ENCODE results near the gene PDIA6.
"Not testable (repeated sequence)": the region's sequence is repeated elsewhere in the genome, so short reads cannot be mapped to it uniquely, and the experiment has no call there.

The PDIA6 gene

GRCh38 chr2:10814571-10815331 lies 2.2 kb upstream of the PDIA6 start:
- TF ChIP-seq ZFX (IDR thresholded peaks at IDR 0.05; ENCODE audit: borderline replicate concordance): no peak
- TF ChIP-seq CTCF (IDR thresholded peaks at IDR 0.05): no peak
- H3K27ac ChIP-seq: no peak overlapping the region

GRCh38 chr2:10814142-10814541 lies 1.6 kb upstream of the PDIA6 start:
- H3K27ac ChIP-seq: no peak overlapping the region
- no peak for TF ChIP-seq CTCF (IDR thresholded peaks at IDR 0.05)
- no peak for TF ChIP-seq ZFX (IDR thresholded peaks at IDR 0.05; ENCODE audit: borderline replicate concordance)

GRCh38 chr2:10813163-10814138 lies 866 bp upstream of the PDIA6 start:
- H3K27ac ChIP-seq: peak overlapping the region; percentile 84

- no peak for TF ChIP-seq ZFX (IDR thresholded peaks at IDR 0.05; ENCODE audit: borderline replicate concordance)
- TF ChIP-seq CTCF (IDR thresholded peaks at IDR 0.05): no peak
- peak overlapping the region; percentile 84 for H3K27ac ChIP-seq
These were observed 1.1 kb downstream of the PDIA6 start for GRCh38 chr2:10811517-10811916.

GRCh38 chr2:10810202-10811161 lies 2.1 kb downstream of the PDIA6 start:
- no peak for TF ChIP-seq CTCF (IDR thresholded peaks at IDR 0.05)
- no peak for TF ChIP-seq ZFX (IDR thresholded peaks at IDR 0.05; ENCODE audit: borderline replicate concordance)
- H3K27ac ChIP-seq: no peak overlapping the region

- no peak overlapping the region for H3K27ac ChIP-seq
- no peak for TF ChIP-seq CTCF (IDR thresholded peaks at IDR 0.05)
- TF ChIP-seq ZFX (IDR thresholded peaks at IDR 0.05; ENCODE audit: borderline replicate concordance): no peak
These were observed 6.0 kb downstream of the PDIA6 start for GRCh38 chr2:10806543-10806942.

- H3K27ac ChIP-seq: not testable (repeated sequence)
These were observed 6.6 kb downstream of the PDIA6 start for GRCh38 chr2:10805990-10806389.

All from 22Rv1 (cell line).